NCI-H345 treated with DMSO at 0.1 percent for 48 hours (cell line): Measurements from ENCODE around the gene XBP1.
"Not testable (repeated sequence)": the region's sequence is repeated elsewhere in the genome, so short reads cannot be mapped to it uniquely, and the experiment has no call there.

ENCODE experiments used
- DNase-seq: peaks from one replicate; lab custom pipeline; 2025; ENCODE audit not compliant: unreplicated experiment; lab: John Stamatoyannopoulos, UW

Gene XBP1

DNA sequence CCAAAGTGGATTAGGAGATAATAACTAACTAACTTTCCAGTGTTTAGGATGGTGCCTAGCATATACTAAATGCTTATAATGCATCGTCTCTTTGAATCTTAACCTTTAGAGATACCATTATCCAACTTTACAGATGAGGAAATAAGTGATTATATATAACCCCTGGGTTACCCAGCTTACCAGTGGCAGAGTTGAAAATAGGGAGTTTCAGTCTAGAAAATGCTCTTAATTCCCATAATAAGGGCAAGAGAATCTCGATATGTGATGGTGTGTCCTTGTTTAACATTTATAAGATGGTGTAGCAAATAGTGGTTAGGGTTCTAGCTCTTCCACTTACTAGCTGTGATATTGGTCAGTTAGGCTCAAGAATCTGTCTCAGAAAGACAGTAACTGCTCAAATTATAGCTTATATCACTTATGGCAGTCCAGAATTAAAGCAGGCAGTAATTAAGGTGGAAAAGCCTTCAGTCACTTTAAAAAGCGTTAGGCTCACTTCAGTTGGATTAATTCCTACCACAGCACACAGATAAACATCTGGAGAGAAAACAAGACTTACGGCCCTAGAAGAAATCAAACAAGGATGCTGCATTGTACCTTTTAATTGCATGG, 6.3 kb downstream of the XBP1 start:
- no peak for DNase-seq

DNA sequence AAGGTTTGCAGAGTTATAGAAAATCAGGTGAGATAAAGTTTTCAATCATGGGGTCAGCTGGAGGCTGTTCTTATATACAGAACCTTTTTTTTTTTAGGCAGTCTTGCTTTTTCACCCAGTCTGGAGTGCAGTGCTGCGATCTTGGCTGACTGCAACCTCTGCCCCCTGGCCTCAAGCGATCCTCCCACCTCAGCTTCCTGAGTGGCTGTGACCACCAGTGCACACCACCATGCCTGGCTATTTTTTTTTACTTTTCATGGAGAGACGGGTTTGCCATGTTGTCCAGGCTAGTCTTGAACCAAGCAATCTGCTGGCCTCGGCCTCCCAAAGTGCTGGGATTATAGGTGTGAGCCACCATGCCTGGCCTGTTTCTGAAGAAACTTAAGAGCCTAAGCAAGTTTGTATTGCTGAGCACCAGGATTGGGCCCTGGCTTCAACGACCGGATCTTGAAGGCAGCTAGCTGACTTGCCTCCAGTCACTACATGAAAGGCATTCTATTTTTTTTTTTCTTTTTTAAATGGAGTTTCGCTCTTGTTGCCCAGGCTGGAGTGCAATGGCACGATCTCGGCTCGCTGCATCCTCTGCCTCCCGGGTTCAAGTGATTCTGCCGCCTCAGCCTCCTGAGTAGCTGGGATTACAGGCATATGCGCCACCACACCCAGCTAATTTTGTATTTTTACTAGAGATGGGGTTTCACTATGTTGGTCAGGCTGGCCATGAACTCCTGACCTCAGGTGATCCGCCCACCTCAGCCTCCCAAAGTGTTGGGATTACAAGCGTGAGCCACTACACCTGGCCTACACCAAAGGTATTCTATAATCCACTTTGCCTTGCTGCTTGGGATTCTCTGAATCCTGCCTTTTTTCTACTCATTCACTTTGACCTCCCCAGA, 7.6 kb downstream of the XBP1 start:
- DNase-seq: no peak

DNA sequence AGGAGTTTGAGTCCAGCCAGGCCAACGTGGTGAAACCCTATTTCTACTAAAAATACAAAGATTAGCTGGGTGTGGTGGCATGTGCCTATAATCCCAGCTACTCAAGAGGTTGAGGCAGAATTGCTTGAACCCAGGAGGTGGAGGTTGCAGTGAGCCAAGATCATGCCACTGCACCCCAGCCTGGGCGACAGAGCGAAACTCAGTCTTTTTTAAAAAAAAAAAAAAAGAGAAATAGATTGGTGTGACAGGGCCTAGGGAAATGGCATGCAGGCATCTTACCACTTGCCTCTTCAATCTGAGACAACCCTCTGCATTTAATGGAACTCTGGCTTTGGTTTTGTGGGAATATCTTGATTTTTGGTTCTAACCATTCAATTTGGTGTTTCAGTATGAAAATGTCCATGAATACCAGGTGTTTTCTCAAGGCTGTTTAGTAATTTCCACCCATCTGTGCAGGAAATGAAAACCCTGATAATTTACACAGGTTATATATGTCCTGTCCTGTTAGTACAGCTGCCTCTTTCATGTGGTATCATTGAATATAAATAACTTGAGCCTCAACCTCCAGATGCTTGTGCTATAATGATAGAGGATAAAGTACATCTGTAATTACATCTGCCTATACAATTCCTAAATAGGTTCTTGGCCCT, 8.4 kb downstream of the XBP1 start:
- no peak for DNase-seq

DNA sequence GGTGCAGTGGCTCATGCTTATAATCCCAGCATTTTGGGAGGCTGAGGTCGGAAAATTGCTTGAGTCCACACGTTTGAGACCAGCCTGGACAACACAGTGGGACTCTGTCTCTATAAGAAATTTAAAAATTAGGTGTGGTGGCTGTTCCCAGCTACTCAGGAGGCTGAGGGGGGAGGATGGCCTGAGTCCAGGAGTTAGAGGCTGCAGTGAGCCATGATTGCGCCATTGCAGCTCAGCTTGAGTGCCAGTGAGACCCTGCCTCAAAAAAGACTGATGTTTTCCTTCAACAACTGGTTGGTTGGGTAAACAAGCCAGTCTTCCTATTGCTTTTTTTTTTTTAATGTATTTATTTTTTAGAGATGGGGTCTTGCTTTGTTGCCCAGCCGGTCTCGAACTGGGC, 9.2 kb downstream of the XBP1 start:
- DNase-seq: no peak

- DNase-seq: no peak
These were observed 11.8 kb downstream of the XBP1 start for GRCh38 chr22:28788601-28789000.

DNA sequence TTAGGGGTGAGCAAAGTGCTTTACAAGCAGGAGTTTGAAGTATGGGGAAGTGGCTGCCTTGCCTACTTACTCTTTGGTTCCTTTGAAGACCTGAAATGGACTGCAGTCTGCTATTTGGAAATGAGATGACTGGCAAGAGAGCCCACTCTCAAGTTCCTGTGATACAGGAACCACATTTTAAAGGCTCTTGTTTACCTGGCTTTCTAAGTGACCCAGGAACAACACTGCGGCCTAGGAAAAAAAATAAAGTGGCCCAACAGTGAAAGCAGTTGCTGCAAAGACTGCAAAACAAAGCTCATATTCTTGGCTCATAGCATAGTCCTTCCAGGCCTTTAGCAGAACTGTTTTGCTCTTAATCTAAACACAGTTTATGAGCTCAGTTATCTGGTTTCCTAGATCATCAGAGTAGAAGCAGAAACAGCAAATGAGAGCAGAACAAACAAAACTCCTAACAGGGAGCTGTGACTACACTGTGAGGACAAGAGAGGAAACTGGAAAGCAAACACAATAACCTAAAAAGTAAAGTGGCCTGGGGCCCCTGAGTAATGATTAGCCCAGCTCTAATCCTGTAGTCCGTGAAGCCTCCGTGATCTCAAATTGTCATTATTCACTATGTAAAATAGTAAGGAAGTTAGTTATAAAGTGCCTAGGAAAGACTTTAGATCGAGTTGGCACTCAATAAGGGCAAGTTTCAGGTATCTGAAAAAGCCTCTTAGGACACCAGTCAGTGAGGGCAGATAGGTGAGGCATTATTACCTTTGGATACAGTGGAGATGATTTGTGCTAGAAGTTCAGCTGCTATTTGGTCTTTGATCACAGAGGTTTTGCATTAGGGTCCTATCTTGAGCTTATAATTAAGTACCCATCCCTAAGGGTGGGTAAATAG, 16.3 kb downstream of the XBP1 start:
- DNase-seq: no peak

DNA sequence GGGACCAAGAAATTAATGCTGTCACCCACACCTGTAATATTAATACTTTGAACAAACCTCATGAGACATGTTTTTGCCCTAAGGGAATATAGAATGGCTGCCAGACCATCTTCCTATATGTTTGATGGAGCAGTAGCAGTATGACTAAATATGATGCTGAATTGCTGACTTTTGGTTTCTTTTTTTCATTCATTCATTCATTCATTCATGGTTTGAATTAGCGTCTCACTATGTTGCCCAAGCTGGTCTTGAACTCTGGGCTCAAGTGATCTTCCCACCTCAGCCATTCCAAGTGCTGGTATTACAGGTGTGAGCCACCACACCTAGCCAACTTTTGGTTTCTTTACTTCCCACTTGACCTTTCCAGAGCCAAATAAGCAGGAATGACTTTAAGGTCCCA, 20.1 kb downstream of the XBP1 start:
- DNase-seq: no peak

GRCh38 chr22:28779833-28780232, 20.5 kb downstream of the XBP1 start:
- DNase-seq: no peak

- DNase-seq: no peak
These were observed 26.0 kb downstream of the XBP1 start for GRCh38 chr22:28774378-28774777.

DNA sequence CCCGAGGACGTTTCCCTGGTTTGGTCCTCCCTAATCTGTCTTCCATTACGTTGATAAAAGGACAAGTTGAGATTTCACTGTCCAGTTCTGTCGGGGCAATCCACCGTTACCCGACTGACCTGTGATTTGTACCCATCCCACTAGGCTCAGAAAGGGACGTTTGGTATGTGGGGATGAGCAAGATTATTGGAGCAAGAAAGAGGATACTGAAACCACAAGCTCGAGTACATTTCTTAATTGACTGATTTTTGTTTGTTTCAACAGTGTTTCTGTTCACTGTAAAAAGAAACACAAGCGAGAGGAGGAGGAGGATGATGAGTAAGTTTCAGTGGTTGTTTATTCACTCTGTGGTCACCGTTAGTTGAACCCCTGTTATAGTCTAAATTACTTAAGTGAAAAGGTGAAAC, 26.9 kb downstream of the XBP1 start:
- no peak for DNase-seq

DNA sequence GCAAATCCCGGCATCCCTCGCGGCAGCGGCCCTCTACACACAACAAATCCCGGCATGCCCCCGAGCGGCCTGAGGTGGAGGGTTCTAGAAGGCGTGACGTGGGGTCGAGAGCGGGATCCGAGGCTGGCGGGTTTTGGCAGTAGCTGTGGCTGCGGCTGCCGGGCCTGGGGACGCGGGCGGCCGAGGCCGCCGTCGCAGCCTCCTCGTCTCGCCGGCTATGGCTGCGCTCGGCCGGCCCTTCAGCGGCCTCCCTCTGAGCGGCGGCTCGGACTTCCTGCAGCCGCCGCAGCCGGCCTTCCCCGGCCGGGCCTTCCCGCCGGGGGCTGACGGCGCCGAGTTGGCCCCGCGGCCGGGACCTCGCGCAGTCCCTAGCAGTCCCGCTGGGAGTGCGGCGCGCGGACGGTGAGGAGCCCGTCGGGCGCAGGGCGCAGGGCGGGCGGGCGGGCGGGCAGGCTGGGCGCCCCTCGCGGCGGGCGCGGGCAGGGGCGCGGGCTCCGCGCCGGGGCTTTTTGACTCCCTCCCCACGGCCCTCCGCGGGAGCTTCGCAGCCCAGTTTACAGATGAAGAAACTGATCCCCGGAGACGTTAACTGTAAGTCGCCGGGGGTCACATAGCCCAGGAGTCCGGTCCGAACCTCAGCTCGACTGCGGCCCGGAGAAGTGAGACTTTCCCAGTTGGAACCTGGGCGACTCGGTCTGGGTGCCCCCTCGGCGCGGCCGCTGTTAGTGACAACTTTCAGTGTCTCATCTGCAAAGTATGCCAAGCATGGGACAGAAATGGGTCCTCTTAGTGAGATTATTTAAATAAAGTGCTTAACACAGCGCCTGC, 27.5 kb downstream of the XBP1 start, which contains the start of gene CCDC117:
Gene CCDC117, plus strand, starts transcription at position 63 of the 828 bp plus-strand sequence. Its CDS starts 155 bp downstream, at position 218.
- DNase-seq: peak; percentile 75

GRCh38 chr22:28771195-28771791, 29.1 kb downstream of the XBP1 start:
- DNase-seq: peak; percentile 18

- no peak for DNase-seq
These were observed 30.8 kb downstream of the XBP1 start for GRCh38 chr22:28769394-28770085.

DNA sequence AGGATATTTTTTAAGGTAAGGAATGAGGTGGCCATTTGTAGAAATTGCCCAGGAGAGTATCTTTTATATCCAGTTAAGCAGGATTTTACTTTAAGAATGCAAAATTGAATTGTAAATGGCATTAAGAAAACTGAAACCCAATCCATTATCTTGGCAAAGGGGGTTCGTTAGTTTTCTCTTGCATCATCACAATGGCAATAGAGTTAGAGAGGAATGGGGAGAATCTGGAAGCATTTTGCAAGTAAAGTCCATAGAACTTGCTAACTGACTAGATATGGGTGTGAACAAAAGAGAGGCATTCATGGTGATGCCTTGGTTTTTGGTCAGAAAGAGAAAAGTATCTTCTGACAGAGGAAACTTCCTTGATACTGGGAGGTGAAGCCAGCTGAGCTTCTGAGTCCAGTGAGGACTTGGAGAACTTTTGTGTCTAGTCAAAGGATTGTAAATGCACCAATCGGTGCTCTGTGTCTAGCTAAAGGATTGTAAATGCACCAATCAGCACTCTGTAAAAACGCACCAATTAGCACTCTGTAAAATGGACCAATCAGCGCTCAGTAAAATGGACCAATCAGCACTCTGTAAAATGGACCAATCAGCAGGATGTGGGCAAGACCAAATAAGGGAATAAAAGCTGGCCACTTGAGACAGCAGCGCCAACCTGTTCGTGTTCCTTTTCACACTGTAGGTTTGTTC, 31.5 kb downstream of the XBP1 start:
- DNase-seq: no peak

DNA sequence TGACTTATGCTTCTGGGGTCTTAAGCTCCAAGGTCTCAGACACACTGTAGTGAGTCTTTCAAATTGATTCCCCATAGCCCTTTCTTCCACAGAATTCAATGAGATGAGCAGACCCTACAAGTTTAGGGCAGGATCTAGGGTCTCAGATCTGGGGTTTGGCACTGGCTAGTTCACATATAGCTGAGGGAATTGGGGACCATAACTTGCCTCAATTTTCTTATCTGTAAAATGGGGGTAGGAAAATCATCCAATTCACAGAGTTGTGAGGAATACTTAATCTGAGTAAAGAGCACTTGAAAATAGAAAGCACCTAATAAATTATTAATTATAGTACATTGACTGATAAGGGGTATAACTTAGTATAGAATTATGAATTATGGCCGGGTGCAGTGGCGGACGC, 33.7 kb downstream of the XBP1 start:
- no peak for DNase-seq

- not testable (repeated sequence) for DNase-seq
These were observed 38.4 kb downstream of the XBP1 start for GRCh38 chr22:28762000-28762399.

DNA sequence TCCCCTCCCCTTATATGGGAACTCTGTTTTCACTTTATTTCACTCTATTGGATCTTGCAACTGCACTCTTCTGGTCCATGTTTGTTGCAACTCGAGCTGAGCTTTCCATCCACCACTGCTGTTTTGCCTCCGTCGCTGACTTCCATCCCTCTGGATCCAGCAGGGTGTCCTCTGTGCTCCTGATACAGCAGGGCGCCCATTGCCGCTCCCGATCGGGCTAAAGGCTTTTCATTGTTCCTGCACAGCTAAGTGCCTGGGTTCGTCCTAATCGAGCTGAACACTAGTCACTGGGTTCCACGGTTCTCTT, 39.0 kb downstream of the XBP1 start:
- no peak for DNase-seq

GRCh38 chr22:28759861-28760560, 40.4 kb downstream of the XBP1 start:
- DNase-seq: peak; percentile 34
